ENCODE measurements around the gene PLCL1.

Gene PLCL1

DNA sequence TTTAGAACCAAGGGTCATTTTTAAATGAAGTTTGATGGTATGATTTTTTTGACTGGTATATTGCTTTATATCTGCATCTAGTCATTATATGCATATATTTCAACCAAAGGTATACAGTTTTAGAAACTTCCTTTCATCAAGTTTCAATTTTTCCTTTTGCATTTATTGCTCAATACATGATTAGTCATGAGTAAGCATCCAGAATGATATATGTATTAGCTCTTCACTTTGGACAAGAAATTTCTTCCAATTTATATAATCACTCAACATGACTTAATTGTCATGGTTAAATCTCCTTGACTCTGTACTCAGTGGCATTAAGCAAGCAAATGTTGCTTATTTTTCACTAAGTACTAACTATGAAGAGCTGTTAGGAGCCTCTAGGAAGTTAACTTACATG lies 123.6 kb downstream of the PLCL1 start:
- no peak for DNase-seq (ENCODE audit: low spot score)

DNA sequence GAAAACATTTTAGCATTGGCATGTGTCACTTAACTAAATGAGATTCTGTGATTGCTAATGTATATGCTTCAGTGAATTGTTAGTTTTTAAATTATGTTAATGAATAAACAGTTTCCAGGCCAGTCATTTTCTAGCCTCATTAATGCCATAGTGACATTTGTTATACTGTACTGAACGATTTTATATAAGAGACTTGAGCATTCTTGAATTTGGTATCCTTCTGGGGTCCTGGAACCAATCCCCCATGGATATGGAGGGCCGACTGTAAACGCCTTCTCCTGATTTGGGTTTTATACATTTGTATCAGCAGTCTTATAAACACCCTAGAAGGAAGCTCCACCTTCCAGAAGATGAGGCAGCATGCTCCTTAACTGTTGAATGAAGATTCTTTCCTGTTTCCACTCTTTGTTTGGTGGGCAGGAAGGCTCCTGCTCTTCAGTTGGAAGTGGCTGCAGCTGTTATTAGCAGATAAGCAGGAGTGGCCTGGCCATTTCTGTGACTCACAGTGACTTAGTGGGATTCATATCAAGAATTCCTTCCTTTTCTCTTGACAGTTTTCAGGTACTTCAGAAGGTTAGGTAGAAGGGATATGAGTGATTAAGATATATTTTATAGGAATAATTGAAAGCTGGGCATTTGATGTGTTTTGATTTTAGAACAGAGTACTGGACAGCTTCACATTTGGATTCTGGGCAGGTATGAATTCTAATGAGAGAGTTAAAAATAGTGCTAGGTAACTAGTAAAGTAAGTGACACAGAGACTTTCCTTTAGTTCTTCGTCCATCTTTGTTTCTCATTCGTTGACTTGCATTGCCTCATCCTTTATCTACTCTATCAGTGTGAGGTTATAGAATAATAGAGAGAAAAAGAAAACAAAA lies 124.9 kb downstream of the PLCL1 start:
- no peak for DNase-seq (ENCODE audit: low spot score)

DNA sequence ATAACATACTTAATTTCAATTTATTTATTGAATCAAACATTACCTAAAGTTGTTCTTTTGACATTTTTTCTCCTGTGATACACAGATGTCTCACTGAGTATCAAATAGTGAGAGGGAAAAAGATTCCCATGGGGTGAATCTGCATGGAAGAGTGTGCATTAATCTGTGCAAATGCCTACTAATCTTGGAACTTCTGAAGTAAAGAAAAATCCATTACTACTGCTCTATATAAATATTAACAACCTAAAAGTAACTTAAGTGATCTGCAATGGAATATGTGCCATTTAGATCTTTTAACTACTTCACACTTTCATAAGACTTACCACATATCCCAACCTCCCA lies 125.5 kb downstream of the PLCL1 start:
- no peak for DNase-seq (ENCODE audit: low spot score)

DNA sequence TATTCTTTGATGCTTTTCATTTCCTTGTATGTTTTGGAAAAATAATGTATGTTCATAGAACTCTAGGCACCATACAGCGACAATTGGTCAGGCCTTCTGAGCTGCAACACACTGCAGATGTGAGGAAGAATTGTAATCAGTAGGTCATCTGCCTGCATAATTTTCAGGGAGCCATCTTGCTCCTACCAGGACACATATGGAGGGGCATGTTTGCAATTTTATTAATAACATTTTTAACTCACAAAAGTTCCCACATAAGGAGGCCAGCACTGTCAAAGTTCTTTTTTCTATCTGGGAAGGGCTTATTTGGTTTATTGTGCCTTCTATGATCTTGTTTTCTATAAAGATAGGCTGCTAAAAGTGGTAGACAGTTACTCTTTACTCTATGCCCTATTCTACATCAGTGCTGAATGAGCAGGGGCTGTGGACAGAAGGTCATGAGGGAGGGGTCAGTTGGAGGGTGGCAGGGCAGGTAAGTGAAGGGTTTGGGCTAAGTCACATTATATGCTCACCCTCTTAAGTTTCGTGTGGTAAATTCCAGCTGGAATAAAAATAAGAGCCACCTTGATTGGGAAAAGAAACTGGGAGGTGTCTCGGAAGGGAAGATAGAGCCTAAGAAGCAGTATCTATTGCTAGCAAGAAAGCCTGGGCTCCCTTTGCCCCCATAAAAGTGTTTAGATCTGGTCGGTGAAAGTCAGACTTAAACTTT lies 126.3 kb downstream of the PLCL1 start:
- DNase-seq (ENCODE audit: low spot score): no peak

DNA sequence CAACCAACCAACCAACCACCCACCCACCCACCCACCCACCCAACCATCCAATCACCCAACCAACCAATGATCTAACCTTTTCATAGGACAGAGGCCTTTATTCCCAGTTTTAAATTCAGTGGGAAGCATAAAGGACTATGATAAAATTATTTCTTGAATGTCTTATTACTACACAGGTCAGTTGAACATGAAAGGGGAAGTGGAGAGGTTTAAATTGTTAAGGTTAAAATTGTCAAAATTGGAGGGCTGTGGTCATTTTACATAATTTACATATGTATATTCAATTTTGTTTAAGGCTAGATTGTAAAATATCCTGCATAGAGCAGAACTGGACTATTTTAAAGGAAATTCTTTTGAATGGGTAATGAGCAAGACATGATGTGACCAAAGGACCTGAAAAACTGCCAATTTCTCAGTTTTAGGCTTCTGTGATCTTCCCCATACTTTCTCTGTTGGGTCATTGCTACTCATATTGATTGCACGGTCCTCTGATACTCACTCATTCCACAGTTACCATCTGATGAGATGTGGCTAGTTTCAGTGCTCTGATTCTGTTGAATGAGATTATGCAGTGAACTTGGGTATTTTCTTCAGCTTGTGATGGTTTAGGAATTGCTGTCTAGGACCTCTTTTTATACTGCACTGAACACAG lies 127.4 kb downstream of the PLCL1 start:
- DNase-seq (ENCODE audit: low spot score): no peak

DNA sequence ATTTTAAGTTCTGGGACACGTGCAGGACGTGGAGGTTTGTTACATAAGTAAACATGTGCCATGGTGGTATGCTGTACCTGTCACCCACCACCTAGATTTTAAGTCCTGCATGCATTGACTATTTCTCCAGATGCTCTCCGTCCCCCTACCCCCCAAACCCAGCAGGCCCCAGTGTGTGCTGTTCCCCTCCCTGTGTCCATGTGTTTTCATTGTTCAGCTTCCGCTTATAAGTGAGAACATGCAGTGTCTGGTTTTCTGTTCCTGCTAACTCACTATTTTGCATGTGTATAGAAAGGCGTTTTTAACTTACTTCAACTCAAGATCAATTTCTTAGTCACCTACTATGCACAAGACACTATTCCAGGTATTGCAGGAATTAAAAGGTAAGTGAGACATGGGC lies 128.0 kb downstream of the PLCL1 start:
- no peak for DNase-seq (ENCODE audit: low spot score)

DNA sequence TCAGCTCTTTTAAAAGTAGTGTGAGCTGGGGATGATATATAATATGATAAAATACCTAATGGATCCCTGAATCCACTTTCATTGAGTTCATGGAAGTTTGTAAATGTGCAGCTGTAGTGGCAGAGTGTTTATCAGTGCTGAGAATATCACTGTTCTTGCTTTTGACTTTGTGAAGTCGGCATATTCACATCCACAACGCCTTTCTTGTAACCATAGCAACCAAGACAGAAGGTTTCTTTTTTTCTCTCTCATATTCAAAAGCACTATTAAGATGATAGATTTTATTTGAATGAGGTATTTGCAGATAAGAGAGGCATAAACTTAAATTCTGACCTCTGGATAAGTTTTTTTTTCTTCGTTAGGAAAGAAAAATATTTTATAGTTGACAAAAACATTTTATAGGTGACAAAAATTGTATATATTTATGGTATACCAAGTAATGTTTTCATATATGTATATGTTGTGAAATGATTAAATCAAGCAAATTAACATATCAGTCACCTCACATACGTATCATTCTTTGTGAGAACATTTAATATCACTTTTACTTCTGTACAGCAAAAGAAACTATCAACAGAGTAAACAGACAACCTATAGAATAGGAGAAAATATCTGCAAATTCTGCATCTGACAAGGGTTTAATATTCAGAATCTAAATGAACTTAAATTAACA lies 130.0 kb downstream of the PLCL1 start:
- DNase-seq (ENCODE audit: low spot score): no peak

DNA sequence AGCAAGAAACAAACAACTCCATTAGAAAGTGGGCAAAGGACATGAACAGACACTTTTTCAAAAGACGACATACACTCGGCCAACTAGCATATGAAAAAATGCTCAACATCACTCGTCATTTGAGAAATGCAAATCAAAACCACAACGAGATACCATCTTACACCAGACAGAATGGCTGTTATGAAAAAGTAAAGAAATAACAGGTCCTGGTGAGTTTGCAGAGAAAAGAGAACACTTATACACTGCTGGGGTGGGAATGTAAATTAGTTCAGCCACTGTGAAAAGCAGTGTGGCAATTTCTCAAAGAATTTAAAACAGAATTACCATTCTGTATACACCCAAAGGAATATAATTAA lies 130.5 kb downstream of the PLCL1 start:
- no peak for DNase-seq (ENCODE audit: low spot score)

DNA sequence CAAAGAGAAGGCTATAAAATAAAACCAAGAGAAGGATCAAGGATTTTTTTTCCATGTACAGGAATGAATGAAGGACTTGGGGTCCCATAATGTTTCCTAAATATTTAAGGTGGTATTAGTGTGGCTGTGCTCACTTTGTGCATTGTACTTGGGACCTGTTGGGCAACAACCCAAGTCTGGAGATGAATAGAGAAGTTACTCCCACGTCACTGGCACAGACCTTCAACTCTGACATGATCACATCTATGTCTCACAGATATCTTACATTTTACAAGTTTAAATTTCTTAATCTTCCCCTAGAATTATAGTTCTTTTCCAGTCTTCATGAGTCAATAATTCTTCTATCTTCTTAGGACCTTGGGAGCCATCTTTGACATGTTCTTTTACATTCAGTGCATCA lies 133.4 kb downstream of the PLCL1 start:
- no peak for DNase-seq (ENCODE audit: low spot score)

DNA sequence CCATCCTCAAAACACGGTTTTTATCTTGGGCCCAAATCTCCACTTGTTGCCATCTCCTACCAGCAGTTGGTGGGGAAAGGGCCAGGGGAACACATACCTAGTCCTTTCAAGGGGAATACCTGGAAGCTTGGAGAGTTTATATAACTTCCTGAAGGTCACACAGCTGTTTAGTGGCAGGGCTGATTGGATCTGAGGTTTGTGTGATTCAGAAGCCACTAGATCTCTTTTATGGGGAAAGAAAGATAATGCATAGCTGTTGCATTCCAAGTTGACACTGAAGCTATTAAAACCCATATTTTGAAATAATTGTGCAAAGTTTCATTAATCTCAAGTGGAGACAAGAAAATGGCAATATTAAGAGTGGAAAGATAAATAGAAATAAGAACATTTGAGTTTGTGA lies 134.2 kb downstream of the PLCL1 start:
- DNase-seq (ENCODE audit: low spot score): no peak

DNA sequence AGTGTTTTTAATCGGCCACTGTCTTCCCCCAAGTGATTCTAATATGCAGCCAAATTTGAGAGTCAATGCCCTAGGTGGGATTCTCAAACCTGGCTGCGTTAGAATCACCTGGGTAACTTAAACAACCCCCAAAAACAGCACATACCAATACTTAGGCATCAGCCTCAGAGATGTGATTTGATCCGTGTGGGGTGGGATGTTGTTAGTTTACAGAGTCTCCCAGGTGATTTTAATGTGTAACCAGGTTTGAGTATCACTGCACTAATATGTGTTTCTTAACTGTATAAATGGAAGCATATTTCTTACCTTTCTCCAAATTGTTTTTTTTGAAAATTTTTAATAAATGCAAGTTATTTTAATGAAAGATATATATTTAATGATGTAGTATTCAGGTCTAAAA lies 135.4 kb downstream of the PLCL1 start:
- DNase-seq (ENCODE audit: low spot score): no peak

DNA sequence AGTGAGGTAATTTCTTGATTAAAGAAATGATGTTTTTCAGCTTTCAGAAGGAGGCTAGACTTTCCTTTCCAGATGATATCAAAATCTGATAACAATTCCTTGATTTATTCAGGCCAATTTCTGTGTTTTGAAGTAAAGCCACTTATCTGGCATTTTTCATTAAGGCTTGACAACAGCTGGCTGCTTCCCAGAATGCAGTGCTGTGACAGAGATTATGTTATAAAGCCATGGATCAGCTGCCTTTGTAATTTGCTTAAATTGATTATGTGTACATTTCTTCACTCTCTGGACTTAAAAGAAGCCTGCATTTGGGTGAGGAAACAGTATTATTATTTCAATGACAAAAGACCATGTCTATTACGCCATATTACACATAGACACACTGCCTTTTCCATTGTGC lies 136.0 kb downstream of the PLCL1 start:
- DNase-seq (ENCODE audit: low spot score): no peak

DNA sequence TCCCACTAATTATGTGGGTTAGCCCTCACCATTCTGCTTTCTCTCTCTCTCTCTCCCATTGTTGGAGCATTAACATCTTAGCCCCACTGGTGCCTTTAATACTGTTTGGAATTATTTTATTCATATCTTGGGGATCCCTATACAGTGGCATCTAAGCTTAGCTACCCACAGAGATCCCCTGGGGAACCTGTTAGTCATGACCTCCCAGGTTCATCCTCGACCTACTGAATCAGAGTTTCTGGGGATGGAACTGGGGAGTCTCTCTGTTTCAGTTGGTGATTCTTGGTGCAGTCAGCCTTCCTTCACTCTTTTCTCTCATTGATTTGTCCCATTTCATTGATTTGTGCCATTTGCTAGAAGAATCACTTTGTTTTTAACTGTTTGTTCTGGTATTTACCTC lies 137.3 kb downstream of the PLCL1 start:
- DNase-seq (ENCODE audit: low spot score): no peak

DNA sequence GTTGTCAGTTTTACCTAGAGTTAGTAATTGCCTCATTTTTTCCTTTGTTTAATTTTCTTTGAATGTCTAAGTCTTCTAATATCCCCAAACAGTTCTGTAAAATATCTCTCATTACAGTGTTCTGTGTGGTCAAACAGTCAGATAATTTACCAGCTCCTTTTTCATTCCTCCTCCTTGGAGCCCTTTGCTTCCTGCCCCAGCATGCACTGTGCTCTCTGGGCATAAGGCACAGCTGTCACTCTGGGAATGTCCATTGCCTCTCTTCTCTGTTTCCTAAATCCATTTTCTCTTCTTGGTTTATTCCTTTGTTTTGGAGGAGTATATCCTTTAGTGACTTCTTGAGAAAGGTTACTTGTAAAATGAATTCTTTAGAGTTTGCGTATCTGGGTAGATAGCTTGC lies 139.3 kb downstream of the PLCL1 start:
- DNase-seq (ENCODE audit: low spot score): no peak

DNA sequence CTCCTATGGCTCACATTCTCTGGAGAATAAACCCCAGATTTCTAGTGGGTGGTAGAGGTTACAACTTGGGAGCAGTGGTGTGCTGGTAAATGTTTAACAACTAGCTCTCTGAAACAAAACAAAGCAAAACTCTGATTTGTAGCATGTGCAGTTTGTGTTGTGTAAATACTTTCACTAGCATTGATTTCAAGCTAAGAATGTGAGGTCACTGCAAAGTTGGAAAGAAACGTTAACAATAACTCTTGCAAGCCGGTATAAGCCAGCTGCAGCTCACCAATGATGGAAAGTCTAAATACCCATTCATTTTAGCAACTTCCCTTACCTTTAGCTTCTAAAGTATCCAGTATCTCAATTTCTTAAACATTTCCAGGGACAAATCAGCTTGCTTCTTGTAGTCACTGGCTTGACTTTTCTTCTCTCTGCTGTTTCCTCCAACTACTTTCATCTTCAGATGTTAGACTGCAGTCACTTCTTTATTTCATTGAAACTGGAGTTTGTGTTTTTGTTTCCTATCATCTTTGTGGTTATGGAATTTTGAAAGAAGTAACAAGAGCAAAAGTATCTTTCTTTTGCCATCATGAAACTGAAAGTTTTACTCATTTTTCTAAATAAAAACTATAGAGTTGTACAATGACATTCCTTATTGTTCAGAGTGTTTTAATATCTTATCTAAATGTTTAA lies 140.2 kb downstream of the PLCL1 start:
- no peak for DNase-seq (ENCODE audit: low spot score)

DNA sequence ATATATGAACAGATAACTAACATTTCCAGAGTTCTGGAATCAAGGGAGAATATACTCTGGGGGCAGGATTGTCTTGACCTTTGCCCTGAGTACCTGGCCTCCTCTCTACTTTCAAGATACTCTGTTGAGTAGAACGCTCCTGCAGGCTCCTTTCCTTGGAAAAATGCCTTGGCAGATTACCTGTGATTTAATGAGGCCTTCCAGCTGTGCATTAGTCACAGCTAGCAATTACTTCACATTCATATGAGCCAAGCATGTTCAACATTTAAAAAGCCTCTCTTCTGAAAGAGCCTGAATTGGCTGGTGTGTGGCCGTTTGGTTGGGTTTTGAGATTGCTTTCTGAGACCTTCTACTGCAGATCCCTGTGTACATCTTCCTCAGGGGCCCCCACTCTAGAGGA lies 142.2 kb downstream of the PLCL1 start:
- DNase-seq (ENCODE audit: low spot score): no peak

DNA sequence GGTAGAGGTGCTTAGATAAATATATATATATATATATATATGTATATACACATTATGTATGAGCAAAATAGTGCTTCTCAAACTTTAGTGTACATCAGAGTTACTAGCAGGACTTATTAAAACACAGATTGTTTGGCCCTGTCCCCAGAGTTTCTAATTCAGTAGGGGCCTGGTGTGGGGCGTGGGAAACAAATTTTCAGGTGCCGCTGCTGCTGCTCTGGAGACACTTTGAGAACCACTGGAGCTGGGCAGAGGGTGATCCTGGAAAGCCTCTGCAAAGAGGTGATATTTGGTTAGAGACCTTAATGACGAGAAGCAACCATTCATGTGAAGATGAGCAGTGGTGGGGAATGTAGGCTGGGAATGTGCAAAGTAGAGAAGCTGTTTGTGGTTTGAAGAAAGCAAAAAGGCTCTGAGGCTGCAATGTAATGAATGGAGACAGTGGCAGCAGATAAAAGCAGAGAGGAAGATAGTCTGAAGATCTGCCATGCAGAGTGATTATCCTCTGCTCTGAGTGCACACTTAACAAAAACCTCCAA lies 142.9 kb downstream of the PLCL1 start:
- no peak for DNase-seq (ENCODE audit: low spot score)

DNA sequence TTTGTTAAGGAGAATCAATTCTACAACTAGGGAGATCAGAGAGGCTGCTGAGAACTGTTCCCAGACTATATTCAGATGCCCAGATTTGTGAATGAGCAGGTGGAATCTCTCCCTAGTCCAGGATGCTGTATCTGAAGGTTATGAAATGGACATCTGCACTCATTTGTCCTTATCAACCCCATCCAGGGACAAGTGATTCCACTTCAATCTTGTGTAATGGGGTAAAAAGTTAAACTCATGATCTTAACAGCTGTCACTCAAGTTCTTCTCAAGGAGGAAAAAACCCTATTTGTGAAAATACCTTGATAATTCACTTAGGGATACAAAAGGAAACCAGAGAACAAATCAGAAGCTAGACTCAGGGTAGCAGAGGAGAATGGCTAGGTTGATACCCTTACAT lies 144.8 kb downstream of the PLCL1 start:
- no peak for DNase-seq (ENCODE audit: low spot score)

DNA sequence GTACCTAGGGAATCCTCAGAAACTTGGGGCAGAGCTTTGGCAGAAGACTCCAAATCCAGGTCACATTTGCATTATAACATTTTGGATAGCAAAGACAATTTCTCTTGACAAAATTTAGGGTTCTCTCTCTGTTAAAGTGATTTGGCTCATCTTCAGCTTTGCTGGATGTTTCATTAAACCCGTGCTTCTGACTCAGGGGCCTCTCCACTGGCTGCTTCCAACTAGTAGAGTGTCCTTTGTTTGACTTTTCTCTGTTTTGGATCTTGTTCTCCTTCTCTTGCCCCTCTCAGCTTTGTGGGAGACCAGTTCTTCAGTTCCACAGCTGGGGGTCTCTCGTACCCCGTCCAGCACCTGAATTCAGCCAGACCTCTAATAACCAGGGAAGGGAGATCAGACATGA lies 145.6 kb downstream of the PLCL1 start:
- DNase-seq (ENCODE audit: low spot score): no peak

DNA sequence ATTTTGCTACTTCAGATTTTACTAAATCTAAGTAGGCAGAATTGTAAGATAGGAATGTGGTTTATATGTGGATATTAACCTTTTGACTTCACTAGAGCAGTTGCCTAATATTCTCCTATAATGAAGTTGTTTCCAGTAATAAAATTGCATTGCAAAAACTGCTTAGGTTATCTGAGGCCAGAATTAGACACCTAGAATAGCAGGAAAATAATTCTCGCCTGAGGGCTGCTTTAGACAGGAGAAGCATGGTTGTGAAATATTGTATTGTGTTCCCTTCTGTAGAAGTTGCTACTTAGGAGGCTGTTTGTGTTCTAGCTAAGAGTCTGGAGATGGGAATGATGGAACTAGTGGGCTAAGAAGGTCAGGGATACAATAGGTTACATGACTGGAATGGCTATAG lies 146.3 kb downstream of the PLCL1 start:
- DNase-seq (ENCODE audit: low spot score): no peak

DNA sequence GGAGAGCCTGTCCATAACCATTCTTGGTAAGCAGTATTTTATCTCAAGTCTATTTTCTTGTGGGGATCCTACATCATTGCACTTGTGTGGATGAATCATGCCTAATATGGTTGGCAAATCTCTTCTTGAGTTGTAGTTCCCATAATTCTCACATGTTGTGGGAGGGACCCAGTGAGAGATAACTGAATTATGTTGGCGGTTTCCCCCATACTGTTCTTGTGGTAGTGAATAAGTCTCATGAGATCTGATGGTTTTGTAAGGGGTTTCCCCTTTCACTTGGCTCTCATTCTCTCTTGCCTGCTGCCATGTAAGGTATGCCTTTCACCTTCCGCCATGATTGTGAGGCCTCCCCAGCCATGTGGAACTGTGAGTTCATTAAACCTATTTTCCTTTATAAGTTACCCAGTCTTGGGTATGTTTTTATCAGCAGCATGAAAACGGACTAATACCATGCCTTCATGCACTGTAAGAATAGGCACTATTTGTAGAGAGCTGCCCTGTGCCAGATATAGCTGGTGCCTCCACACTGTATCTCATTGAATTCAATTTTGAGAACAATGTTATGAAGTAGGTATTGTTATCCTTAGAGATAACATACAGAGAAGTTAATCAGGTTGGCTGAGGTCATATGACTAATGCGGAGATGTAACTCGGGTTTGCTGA lies 148.3 kb downstream of the PLCL1 start:
- DNase-seq (ENCODE audit: low spot score): no peak

Measured in putamen (tissue), 1 donor.